Suprapubic skin (tissue), 3 donors: ENCODE results near the gene PSG1.
"Not testable (repeated sequence)": the region's sequence is repeated elsewhere in the genome, so short reads cannot be mapped to it uniquely, and the experiment has no call there.

Experiments
- CTCF ChIP-seq, 2 donors: fragments of 200-600 bp in 1 of 2; fragments of 450-650 bp in 1 of 2; sonication (generic) in 1 of 2; IDR thresholded peaks; one replicate each; pipeline ENCODE4 v1.5.1; 2016 to 2019; ENCODE audit warnings: antibody characterized with exemption in 2 of 2, mild to moderate bottlenecking in 1 of 2, moderate library complexity in 1 of 2
- EP300 ChIP-seq: sonication (generic); formaldehyde crosslinking; IDR thresholded peaks from one replicate; pipeline ENCODE4 v1.6.1; 2017; ENCODE audit warnings: antibody characterized with exemption

GRCh38 chr19:42881279-42881678, 1.8 kb upstream of the PSG1 start:
- TF ChIP-seq CTCF (IDR thresholded peaks at IDR 0.05); EP300: not testable (repeated sequence)
